Upper lobe of left lung (tissue), 6 donors: ENCODE measurements around the gene BCAS4. TPM values are rescaled to one million over a fixed set of nuclear protein-coding genes. Genes with fewer than 3 reads are reported as not detected.

Experiments
- ATAC-seq, 2 donors: fragments of 200-7000 bp; cut with Tn5 transposase; one replicate each; pipeline ENCODE4 v1.9.1; 2022; ENCODE audit warnings: mild to moderate bottlenecking in 2 of 2, moderate library complexity in 2 of 2; ENCODE audit not compliant: low FRiP score in 2 of 2
- DNase-seq, 2 donors: peaks; one replicate each; pipeline ENCODE4 v3.0.0-alpha.2; 2019 to 2020
- H3K27ac ChIP-seq, 4 donors: fragments of 200-600 bp; sonication (generic); one replicate each; pipeline ENCODE4 v1.5.1; 2016 to 2019
- H3K27me3 ChIP-seq, 4 donors: fragments of 200-600 bp; sonication (generic); one replicate each; pipeline ENCODE4 v1.5.1; 2017 to 2019
- H3K36me3 ChIP-seq, 4 donors: fragments of 200-600 bp; sonication (generic); one replicate each; pipeline ENCODE4 v1.5.1; 2016 to 2019
- H3K4me1 ChIP-seq, 4 donors: fragments of 200-600 bp; sonication (generic); one replicate each; pipeline ENCODE4 v1.5.1; 2018 to 2019
- H3K4me3 ChIP-seq, 4 donors: fragments of 200-600 bp; sonication (generic); one replicate each; pipeline ENCODE4 v1.5.1; 2017 to 2019; ENCODE audit warnings: mild to moderate bottlenecking in 2 of 4, moderate library complexity in 1 of 4
- H3K9me3 ChIP-seq, 4 donors: fragments of 200-600 bp; sonication (generic); one replicate each; pipeline ENCODE4 v1.5.1; 2018 to 2019
- EP300 ChIP-seq, 4 donors: sonication (generic); formaldehyde crosslinking; IDR thresholded peaks; one replicate each; pipeline ENCODE4 v1.5.1; 2017; ENCODE audit warnings: antibody characterized with exemption in 4 of 4, control low read depth in 2 of 4
- POLR2A ChIP-seq, 4 donors: fragments of 450-650 bp; IDR thresholded peaks; one replicate each; pipeline ENCODE4 v1.5.1; 2016 to 2017; ENCODE audit warnings: antibody characterized with exemption in 4 of 4, mild to moderate bottlenecking in 2 of 4
- POLR2AphosphoS5 ChIP-seq, 2 donors: sonication (generic); formaldehyde crosslinking; IDR thresholded peaks; one replicate each; pipeline ENCODE4 v1.5.1; 2017; ENCODE audit warnings: antibody characterized with exemption in 2 of 2
- WGBS, 2 donors: methylation state at CpG; one replicate each; pipeline ENCODE4 v1.1.5; 2017 to 2018; 5-methylcytosine and 5-hydroxymethylcytosine counted together
- total RNA-seq, 6 donors: library from RNA; depleted of rRNA in 4 of 6; stranded (reverse); fragments of >200 nt in 4 of 6; gene quantifications; one replicate each; pipeline versions ENCODE4 v1.1.0 to v1.2.1, GENCODE V29; 2016 to 2021
- TF ChIP-seq, protein P1 (sequence below), 6 experiments: fragments of 450-650 bp in 4 of 6; fragments of 200-600 bp in 2 of 6; sonication (generic) in 2 of 6; IDR thresholded peaks; one replicate each; pipeline ENCODE4 v1.5.1; 2016 to 2019; ENCODE audit warnings: antibody characterized with exemption in 6 of 6
- donor health status: DM: no; HTN: no; CAD: no; lungs with moderate emphysema.
- donor health status: DM: no; HTN: yes; CAD: no; lungs with severe emphysema.

The BCAS4 gene
- total RNA-seq, 6 donors from 2014 or later: 2.3 to 12.3 (median 5.2) TPM

DNA sequence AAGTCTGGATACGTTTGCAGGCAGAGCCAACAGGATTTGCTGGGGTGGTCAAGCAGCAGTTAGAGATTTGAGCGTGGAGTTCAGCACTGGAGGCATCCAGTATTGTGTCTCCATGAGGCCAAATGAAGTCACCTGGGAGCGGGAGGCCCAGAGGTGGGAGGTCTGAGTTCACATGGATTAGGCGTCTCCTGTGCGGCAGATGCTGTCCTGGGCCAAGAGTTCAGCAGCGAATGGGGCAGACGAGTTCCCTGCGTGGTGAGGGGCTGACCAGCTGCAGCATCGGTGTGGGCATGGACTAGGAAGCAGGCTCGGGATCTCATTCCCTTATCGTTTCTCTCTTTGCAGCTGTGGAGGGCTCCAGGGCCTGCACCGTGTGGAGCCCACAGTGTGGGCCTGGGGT is 66.2 kb downstream of the BCAS4 start:
- 84 to 87% methylated on average over 12 of the region's 12 CpGs for WGBS, 2 donors
- Histone ChIP-seq H3K4me3 (no peak overlapping the region), H3K9me3 (no peaks in the 10 kb centered on the region), H3K27ac (no peak overlapping the region), H3K36me3 (no peaks in the 10 kb centered on the region), H3K27me3 (no peaks in the 10 kb centered on the region), H3K4me1 (no peaks in the 10 kb centered on the region)
- ATAC-seq: no peak
- TF ChIP-seq POLR2A (IDR thresholded peaks at IDR 0.05): no peak
- TF ChIP-seq, protein P1, sequence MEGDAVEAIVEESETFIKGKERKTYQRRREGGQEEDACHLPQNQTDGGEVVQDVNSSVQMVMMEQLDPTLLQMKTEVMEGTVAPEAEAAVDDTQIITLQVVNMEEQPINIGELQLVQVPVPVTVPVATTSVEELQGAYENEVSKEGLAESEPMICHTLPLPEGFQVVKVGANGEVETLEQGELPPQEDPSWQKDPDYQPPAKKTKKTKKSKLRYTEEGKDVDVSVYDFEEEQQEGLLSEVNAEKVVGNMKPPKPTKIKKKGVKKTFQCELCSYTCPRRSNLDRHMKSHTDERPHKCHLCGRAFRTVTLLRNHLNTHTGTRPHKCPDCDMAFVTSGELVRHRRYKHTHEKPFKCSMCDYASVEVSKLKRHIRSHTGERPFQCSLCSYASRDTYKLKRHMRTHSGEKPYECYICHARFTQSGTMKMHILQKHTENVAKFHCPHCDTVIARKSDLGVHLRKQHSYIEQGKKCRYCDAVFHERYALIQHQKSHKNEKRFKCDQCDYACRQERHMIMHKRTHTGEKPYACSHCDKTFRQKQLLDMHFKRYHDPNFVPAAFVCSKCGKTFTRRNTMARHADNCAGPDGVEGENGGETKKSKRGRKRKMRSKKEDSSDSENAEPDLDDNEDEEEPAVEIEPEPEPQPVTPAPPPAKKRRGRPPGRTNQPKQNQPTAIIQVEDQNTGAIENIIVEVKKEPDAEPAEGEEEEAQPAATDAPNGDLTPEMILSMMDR (IDR thresholded peaks at IDR 0.05): no peak
- no peak for TF ChIP-seq EP300 (IDR thresholded peaks at IDR 0.05)
- TF ChIP-seq POLR2AphosphoS5 (IDR thresholded peaks at IDR 0.05): no peak
- peak in 1 of 2 donors; percentile 59 for DNase-seq

DNA sequence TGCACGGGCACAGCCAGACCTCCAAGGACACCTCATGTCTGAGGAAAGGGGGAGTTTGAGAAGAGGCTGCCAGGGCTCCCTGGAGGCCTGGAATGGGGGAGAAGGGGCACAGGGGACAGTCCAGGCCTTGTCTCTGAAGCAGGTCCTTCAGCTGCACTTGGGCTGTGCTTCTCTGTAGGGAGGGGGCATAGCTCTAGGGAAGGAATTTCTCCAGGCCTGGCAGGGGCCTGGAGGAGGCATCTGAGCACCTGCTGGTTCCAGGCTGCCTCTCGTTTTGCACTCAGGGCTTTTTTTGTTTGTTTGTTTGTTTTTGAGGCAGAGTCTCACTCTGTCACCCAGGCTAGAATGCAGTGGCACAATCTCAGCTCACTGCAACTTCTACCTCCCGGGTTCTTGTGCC is 67.7 kb downstream of the BCAS4 start:
- Histone ChIP-seq H3K27me3 (no peaks in the 10 kb centered on the region), H3K4me1 (no peaks in the 10 kb centered on the region), H3K9me3 (no peaks in the 10 kb centered on the region), H3K27ac (no peak overlapping the region), H3K36me3 (no peaks in the 10 kb centered on the region), H3K4me3 (no peak overlapping the region)
- WGBS, 2 donors: 64 to 65% methylated on average over 3 of the region's 3 CpGs
- ATAC-seq: no peak
- TF ChIP-seq EP300 (IDR thresholded peaks at IDR 0.05): no peak
- TF ChIP-seq, protein P1 (IDR thresholded peaks at IDR 0.05): no peak
- TF ChIP-seq POLR2AphosphoS5 (IDR thresholded peaks at IDR 0.05): no peak
- no peak for TF ChIP-seq POLR2A (IDR thresholded peaks at IDR 0.05)
- no peak for DNase-seq

DNA sequence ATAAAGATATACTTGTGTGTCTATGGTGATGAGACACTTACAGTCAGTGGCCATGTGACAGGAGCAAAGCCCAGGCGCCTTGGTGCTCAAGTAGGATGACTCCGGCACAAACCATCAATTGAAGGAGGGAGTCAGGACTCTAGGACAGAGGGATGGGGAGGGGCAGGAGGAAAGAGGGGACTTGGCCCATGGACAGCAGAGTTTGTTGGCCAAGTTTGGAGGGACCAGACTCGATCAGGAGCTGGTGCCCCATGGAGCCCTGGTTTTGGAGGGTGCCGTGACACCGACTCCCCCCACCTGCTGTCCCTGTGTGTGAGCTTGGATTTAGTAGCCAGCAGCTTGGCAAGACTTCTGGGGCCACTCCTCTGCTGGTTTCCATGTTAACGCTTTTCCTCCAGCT is 70.3 kb downstream of the BCAS4 start:
- TF ChIP-seq POLR2AphosphoS5 (IDR thresholded peaks at IDR 0.05): no peak
- TF ChIP-seq EP300 (IDR thresholded peaks at IDR 0.05): no peak
- TF ChIP-seq POLR2A (IDR thresholded peaks at IDR 0.05): no peak
- TF ChIP-seq, protein P1 (IDR thresholded peaks at IDR 0.05): no peak
- no peaks in the 10 kb centered on the region for H3K9me3 ChIP-seq
- no peaks in the 10 kb centered on the region for H3K36me3 ChIP-seq
- ATAC-seq: no peak
- no peak overlapping the region for H3K27ac ChIP-seq
- no peak overlapping the region for H3K4me3 ChIP-seq
- H3K4me1 ChIP-seq: no peaks in the 10 kb centered on the region
- H3K27me3 ChIP-seq: no peaks in the 10 kb centered on the region
- 87 to 91% methylated on average over 3 to 6 of the region's 6 CpGs for WGBS, 2 donors
- DNase-seq: no peak

DNA sequence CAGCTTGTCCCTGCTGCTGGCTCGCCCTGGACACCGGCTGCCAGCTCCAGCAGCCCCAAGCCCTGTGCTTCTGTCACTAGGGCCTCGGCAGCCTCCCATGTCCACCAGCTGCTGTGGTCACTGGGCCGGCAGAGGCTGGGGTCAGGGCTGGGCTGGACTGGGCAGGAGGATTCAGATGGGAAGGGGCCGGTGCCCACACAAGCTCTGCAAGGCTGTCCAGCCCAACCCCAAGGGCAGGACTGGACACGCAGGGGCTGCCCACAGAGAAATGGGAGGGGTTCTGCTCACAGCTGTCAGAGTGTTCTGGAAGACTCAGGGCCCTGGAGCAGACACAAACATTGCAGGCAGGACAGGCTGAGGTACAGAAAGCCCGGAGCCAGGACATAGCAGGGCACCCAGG is 70.7 kb downstream of the BCAS4 start:
- no peaks in the 10 kb centered on the region for H3K4me1 ChIP-seq
- DNase-seq (peak in 1 of 2 donors; percentile 68), ATAC-seq (no peak)
- TF ChIP-seq, protein P1 (IDR thresholded peaks at IDR 0.05): no peak
- TF ChIP-seq POLR2AphosphoS5 (IDR thresholded peaks at IDR 0.05) (no peak), EP300 (IDR thresholded peaks at IDR 0.05) (no peak), POLR2A (IDR thresholded peaks at IDR 0.05) (no peak)
- no peak overlapping the region for H3K27ac ChIP-seq
- H3K9me3 ChIP-seq: no peaks in the 10 kb centered on the region
- H3K27me3 ChIP-seq: no peaks in the 10 kb centered on the region
- no peak overlapping the region for H3K4me3 ChIP-seq
- H3K36me3 ChIP-seq: no peaks in the 10 kb centered on the region
- WGBS, 2 donors: 82% methylated on average over 7 of the region's 7 CpGs; no CpG with 5 or more reads in 1 of the 2 donors

DNA sequence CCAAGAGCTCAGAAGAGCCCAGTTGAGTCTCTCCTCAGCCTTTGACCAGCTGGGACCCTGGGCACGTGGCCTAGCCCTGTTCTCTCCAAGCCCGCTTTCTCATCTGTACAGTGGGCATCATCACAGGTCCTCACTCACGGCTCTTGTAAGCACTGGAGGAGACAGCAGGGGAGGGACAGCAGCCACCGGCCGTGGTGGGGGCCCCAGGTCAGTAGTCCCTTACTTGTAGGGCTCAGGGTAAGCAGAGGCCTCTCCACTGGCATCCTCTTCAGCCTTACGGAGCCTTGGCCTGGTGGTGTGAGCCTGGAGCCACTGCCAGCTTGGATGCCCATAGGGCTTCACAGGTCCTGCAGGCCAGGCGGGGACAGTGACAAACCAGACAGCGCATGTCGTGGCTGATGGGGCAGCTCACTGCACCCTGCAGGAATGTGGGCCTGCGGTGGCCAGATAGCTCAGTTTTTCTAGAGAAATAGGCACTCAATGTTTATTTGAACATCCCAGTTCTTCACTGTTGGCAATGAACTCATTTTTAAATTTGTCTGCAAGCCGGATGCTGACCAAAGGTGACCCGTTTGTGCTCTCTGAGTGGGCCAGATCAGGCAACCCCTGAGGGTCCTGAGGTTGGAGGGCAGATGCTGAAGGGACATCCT is 71.3 kb downstream of the BCAS4 start:
- 61 to 85% methylated on average over 5 to 12 of the region's 12 CpGs for WGBS, 2 donors
- Histone ChIP-seq H3K9me3 (no peaks in the 10 kb centered on the region), H3K27ac (no peak overlapping the region), H3K36me3 (no peaks in the 10 kb centered on the region), H3K27me3 (no peaks in the 10 kb centered on the region), H3K4me3 (no peak overlapping the region), H3K4me1 (no peaks in the 10 kb centered on the region)
- ATAC-seq: no peak
- DNase-seq: no peak
- no peak for TF ChIP-seq POLR2A (IDR thresholded peaks at IDR 0.05)
- no peak for TF ChIP-seq EP300 (IDR thresholded peaks at IDR 0.05)
- TF ChIP-seq, protein P1 (IDR thresholded peaks at IDR 0.05): no peak
- no peak for TF ChIP-seq POLR2AphosphoS5 (IDR thresholded peaks at IDR 0.05)
